Measurements from ENCODE around the gene SRRM3. TPM values are rescaled to one million over a fixed set of nuclear protein-coding genes. Genes with fewer than 3 reads are reported as not detected.

The SRRM3 gene
- total and polyA plus RNA-seq, 9 of the 15 experiments (the other 6 are each of a cell fraction or from before 2014, with no cell fraction given), result 0.04 to 0.91 (median 0.46) TPM; not detected in 2

DNA sequence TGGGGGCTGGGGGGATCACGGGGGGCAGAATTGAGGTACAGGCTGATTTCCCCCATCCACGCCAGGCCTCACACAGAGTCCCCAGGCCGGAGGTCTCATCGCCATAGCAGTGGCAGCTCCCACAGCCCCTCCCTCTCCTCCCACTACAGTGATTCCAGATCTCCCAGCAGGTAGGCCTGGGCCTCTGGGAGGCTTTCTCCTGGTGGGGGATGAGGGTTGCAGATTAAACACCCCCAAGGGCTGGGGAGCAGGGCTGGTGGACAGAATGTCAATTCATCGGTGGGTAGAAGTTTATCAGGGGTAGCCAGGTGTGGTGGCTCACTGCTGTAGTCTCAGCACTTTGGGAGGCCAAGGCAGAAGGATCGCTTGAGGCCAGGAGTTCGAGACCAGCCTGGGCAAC, 63.6 kb downstream of the SRRM3 start (continued):
- TF ChIP-seq, protein P1, sequence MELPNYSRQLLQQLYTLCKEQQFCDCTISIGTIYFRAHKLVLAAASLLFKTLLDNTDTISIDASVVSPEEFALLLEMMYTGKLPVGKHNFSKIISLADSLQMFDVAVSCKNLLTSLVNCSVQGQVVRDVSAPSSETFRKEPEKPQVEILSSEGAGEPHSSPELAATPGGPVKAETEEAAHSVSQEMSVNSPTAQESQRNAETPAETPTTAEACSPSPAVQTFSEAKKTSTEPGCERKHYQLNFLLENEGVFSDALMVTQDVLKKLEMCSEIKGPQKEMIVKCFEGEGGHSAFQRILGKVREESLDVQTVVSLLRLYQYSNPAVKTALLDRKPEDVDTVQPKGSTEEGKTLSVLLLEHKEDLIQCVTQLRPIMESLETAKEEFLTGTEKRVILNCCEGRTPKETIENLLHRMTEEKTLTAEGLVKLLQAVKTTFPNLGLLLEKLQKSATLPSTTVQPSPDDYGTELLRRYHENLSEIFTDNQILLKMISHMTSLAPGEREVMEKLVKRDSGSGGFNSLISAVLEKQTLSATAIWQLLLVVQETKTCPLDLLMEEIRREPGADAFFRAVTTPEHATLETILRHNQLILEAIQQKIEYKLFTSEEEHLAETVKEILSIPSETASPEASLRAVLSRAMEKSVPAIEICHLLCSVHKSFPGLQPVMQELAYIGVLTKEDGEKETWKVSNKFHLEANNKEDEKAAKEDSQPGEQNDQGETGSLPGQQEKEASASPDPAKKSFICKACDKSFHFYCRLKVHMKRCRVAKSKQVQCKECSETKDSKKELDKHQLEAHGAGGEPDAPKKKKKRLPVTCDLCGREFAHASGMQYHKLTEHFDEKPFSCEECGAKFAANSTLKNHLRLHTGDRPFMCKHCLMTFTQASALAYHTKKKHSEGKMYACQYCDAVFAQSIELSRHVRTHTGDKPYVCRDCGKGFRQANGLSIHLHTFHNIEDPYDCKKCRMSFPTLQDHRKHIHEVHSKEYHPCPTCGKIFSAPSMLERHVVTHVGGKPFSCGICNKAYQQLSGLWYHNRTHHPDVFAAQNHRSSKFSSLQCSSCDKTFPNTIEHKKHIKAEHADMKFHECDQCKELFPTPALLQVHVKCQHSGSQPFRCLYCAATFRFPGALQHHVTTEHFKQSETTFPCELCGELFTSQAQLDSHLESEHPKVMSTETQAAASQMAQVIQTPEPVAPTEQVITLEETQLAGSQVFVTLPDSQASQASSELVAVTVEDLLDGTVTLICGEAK (IDR thresholded peaks at IDR 0.05), result no peak
- TF ChIP-seq, protein P1 (CRISPR knock-in tag; IDR thresholded peaks at IDR 0.05), result no peak
- no peak for TF ChIP-seq KLF6 (CRISPR knock-in tag; IDR thresholded peaks at IDR 0.05; ENCODE audit: borderline replicate concordance)
- no peak for TF ChIP-seq ZFP30 (CRISPR knock-in tag; IDR thresholded peaks at IDR 0.05; ENCODE audit: borderline replicate concordance)
- no peak for TF ChIP-seq KDM1A (IDR thresholded peaks at IDR 0.05)
- no peak for TF ChIP-seq SIX5 (IDR thresholded peaks at IDR 0.05; ENCODE audit: borderline replicate concordance in 1 of 2, insufficient read depth in 1 of 2, low read depth in 1 of 2, low read length in 2 of 2)
- TF ChIP-seq, protein P2, sequence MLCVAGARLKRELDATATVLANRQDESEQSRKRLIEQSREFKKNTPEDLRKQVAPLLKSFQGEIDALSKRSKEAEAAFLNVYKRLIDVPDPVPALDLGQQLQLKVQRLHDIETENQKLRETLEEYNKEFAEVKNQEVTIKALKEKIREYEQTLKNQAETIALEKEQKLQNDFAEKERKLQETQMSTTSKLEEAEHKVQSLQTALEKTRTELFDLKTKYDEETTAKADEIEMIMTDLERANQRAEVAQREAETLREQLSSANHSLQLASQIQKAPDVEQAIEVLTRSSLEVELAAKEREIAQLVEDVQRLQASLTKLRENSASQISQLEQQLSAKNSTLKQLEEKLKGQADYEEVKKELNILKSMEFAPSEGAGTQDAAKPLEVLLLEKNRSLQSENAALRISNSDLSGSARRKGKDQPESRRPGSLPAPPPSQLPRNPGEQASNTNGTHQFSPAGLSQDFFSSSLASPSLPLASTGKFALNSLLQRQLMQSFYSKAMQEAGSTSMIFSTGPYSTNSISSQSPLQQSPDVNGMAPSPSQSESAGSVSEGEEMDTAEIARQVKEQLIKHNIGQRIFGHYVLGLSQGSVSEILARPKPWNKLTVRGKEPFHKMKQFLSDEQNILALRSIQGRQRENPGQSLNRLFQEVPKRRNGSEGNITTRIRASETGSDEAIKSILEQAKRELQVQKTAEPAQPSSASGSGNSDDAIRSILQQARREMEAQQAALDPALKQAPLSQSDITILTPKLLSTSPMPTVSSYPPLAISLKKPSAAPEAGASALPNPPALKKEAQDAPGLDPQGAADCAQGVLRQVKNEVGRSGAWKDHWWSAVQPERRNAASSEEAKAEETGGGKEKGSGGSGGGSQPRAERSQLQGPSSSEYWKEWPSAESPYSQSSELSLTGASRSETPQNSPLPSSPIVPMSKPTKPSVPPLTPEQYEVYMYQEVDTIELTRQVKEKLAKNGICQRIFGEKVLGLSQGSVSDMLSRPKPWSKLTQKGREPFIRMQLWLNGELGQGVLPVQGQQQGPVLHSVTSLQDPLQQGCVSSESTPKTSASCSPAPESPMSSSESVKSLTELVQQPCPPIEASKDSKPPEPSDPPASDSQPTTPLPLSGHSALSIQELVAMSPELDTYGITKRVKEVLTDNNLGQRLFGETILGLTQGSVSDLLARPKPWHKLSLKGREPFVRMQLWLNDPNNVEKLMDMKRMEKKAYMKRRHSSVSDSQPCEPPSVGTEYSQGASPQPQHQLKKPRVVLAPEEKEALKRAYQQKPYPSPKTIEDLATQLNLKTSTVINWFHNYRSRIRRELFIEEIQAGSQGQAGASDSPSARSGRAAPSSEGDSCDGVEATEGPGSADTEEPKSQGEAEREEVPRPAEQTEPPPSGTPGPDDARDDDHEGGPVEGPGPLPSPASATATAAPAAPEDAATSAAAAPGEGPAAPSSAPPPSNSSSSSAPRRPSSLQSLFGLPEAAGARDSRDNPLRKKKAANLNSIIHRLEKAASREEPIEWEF (CRISPR knock-in tag; IDR thresholded peaks at IDR 0.05), result no peak

All from K562 (cell line).